HG03045 (cell line): ENCODE results near the gene NCAPD3.

ENCODE experiments used
- ATAC-seq: cut with Tn5 transposase; IDR thresholded peaks from one replicate; pipeline ENCODE4 v1.9.1; 2021; ENCODE audit warnings: mild to moderate bottlenecking, moderate library complexity; ENCODE audit not compliant: unreplicated experiment

Gene NCAPD3

DNA sequence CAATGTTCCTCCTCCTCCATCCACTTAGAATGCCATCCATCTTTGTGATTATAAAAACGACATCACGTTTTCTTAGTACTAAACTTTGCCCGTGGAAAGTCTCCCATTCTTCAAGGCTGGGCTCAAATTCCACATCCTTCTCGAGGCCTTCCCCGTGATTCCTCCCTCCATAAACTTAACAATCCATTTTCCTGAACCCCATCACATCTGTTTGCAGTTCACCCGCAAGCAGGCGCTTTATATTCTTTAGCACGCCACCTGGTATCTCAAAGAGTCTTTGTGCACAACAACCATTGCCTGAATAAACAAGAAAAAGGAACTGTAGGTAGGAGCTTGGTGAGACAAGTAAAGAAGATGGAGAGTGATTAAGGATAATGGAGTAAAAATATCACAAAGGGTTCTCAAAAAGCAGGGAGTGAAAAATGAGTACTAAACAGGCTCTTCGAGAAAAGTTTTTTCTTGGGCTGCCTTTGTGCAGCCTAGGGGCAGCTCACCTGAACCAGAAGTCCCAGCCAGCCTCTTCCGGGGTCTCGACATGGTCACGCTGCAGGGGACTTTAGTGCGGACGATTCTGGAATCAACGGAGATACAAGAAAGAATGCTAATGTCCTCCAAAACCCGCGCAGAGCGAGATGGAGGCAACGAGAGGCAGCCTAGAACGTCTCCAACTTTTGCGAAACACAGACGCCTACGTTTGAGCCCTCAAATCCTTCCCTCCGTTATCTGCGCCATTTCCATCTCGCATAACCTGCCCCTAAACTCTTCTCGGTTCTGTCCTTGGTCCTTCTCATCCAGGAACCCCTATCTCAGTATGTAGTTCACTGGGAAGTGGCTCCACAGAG is 28.8 kb upstream of the NCAPD3 start:
- ATAC-seq, result peak; percentile 30

GRCh38 chr11:134250675-134251074 is 26.9 kb upstream of the NCAPD3 start:
- ATAC-seq, result no peak

DNA sequence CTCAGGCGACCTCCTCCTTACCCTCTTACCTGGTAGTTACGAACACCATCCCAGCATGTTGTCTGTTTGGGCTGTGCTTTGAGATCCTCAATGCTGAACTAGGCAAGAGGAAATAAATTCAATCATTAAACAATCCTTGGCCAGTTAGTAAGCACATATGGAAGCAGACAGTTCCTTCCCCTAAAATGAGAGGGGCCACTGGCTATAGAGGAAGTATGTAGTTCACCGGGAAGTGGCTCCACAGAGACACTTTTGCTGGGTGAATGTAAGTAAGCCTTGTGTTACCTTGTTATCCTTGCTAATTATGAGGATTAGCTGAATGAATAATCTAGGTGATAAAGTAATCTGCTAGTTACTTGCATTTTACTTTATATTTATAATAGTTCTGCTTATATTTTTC is 26.5 kb upstream of the NCAPD3 start:
- no peak for ATAC-seq

DNA sequence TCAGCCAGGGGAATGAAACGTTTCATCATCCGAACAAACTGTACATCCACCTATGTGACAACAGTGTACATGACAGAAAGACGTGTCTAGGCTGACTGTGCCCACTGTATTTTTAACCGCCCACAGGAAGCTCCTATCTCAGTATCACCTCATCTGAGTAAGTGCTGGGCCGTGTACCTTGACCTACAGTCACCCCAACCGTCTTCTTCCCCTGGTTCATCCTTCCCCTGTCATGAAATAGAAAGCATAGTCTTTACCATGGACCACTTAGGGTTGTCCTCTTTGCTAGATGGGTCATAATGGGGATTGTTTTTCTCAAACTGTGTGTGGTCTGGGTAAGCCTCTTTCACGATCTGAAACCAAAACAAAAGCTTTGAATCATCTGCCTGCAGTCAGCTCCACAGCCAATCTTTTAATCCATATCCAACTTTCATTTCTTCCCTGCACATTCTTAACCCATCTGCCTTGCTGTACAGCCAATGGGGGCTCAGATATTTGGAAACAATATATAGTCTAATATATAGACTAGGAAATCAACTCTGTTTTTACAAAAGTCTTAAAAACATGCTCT is 25.2 kb upstream of the NCAPD3 start:
- ATAC-seq, result no peak

- no peak for ATAC-seq
Observed at GRCh38 chr11:134246678-134247077, 22.9 kb upstream of the NCAPD3 start.

- no peak for ATAC-seq
Observed at GRCh38 chr11:134246100-134246499, 22.3 kb upstream of the NCAPD3 start.

GRCh38 chr11:134245434-134245833 is 21.7 kb upstream of the NCAPD3 start:
- no peak for ATAC-seq

- ATAC-seq, result peak; percentile 61
Observed at GRCh38 chr11:134244593-134244992, 20.8 kb upstream of the NCAPD3 start.

- ATAC-seq, result no peak
Observed at GRCh38 chr11:134243913-134244312, 20.1 kb upstream of the NCAPD3 start.

GRCh38 chr11:134242376-134242775 is 18.6 kb upstream of the NCAPD3 start:
- no peak for ATAC-seq

DNA sequence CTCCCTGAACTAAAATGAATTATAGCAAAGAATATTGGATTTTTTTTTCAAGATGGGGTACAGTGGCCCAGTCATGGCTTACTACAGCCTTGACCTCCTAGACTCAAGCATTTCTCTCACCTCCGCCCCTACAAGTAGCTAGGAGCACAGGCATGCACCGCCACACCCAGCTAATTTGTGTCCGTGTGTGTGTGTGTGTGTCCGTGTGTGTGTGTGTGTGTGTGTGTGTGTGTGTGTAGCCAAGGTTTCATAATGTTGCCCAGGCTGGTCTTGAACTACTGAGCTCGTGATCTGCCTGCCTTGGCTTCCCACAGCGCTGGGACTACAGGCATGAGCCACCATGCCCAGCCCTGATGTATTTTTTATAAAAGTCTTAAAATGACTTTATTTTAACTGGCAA is 16.8 kb upstream of the NCAPD3 start:
- no peak for ATAC-seq

DNA sequence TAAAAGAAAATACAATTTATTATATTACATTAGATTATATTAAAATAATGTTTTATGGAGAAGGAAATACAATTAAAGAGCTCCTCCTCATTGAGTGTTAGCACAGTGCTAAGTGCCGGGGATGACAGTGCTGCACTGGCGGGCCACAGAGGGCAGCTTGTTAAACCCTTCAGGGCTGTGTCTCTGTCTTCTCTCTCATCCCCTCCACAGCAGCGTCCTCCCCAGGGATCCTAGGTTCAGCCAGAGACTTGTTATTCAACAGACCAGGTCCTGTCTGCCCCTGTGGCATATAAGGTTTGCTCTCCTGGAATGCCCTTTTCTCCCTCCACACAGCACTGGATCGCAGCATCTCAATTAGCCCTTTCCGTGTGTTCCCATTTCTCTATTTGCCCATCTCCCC is 15.2 kb upstream of the NCAPD3 start:
- ATAC-seq, result no peak

- ATAC-seq, result no peak
Observed at GRCh38 chr11:134237557-134237922, 13.8 kb upstream of the NCAPD3 start.

- ATAC-seq, result no peak
Observed at GRCh38 chr11:134236834-134237556, 13.2 kb upstream of the NCAPD3 start.

DNA sequence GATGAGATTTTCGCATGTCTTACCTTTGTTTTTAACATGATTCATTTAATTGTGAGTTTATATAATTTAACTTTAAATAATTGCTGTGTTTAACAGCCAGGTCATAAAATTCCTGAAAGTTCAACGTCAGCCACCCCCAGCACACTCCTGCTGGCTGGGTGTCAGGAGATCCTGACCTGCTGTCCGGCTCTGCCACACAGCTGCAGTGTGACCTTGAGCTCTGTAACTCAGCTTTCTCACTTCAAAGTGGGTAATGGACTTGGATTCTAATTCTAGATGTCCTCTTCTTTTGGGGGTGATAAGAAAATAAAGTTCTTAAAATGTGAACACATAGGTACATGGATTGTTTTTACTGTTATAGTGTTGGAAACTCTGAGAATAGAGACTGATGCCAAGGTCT is 11.6 kb upstream of the NCAPD3 start:
- ATAC-seq, result no peak

- no peak for ATAC-seq
Observed at GRCh38 chr11:134233729-134234179, 10.0 kb upstream of the NCAPD3 start.

DNA sequence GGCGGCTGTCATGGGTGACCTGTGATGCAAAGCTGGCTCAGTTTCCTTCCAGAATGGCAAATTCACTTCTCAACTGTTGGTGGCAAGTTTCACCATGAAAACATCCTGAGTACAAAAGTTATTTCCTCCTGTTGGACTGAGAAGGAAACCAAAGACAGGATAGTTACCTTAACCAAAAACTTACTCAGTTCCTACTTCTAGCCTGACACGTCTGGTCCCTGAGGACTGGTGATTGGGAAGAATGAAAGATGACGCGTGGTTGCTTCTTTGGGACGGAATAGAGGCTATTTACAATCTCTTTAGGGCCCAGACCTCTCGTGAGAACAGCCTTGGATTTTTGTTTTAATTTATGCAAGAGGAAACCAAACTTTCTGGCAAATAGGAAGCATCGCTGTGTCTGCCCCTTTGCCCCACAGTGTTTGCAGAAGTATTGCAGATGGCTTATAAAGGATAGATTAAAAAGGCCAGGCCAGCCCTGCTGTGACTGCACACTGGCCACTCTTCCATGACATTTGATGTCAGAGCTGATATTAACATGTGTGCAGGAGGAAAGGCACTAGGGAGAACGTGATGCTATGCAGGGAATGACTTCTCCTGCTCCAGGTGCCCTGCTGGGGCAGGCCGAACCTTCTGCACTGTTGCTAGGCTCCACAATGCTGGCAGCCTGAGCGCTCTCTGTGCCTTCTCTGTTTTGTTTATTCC is 8.3 kb upstream of the NCAPD3 start:
- no peak for ATAC-seq

GRCh38 chr11:134230339-134230738 is 6.6 kb upstream of the NCAPD3 start:
- no peak for ATAC-seq

- ATAC-seq, result no peak
Observed at GRCh38 chr11:134229126-134229790, 5.5 kb upstream of the NCAPD3 start.

DNA sequence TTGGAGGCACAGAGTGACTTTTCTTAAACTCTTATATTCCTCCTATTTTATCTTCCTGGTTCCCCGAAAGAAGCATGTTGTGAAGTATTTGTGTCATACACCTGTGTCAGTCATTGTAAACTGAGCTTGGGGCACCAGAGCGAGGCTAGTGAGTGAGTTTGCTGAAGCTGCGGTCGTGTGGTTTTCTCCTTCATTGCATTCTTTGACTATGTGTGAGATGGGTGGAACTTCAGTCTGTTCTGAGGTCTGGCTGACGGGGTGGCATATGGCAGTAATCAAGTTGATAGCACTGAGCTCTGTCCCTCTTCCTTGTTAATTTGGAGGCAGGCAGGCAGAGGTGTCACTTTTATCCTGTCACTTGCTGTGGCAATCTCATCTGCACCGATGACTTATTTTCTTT is 4.9 kb upstream of the NCAPD3 start:
- peak; percentile 45 for ATAC-seq

- ATAC-seq, result no peak
Observed at GRCh38 chr11:134226806-134227325, 3.1 kb upstream of the NCAPD3 start.
